Nephron (organoid): ENCODE measurements around the gene PCED1B.
A peak's percentile ranks its signal among the peaks of the same experiment; 100 is the strongest.

ENCODE experiments used
- H3K27ac Mint-ChIP-seq, 3 experiments: 2 replicates each; pipeline ENCODE4 v1.8.0; 2020; ENCODE audit warnings: mixed read lengths in 3 of 3, mild to moderate bottlenecking in 2 of 3, moderate library complexity in 1 of 3
- H3K27me3 Mint-ChIP-seq: 2 replicates; pipeline ENCODE4 v1.8.0; 2021; ENCODE audit warnings: low read depth, mild to moderate bottlenecking, moderate library complexity, mixed read lengths
- H3K36me3 Mint-ChIP-seq: 2 replicates; pipeline ENCODE4 v1.8.0; 2020; ENCODE audit warnings: low read depth, mixed read lengths
- H3K4me1 Mint-ChIP-seq: 2 replicates; pipeline ENCODE4 v1.8.0; 2020; ENCODE audit warnings: mixed read lengths
- H3K4me3 Mint-ChIP-seq, 3 experiments: 2 replicates each; pipeline ENCODE4 v1.8.0; 2020; ENCODE audit warnings: mild to moderate bottlenecking in 3 of 3, mixed read lengths in 3 of 3, moderate library complexity in 2 of 3
- H3K9me3 Mint-ChIP-seq: 2 replicates; pipeline ENCODE4 v1.8.0; 2020; ENCODE audit warnings: mixed read lengths
- CTCF ChIP-seq, 3 experiments: fragments of 200-600 bp; sonication (generic); IDR thresholded peaks; one replicate each; pipeline ENCODE4 v1.5.0; 2021; ENCODE audit warnings: antibody characterized with exemption in 3 of 3; ENCODE audit not compliant: unreplicated experiment in 3 of 3

PCED1B gene

DNA sequence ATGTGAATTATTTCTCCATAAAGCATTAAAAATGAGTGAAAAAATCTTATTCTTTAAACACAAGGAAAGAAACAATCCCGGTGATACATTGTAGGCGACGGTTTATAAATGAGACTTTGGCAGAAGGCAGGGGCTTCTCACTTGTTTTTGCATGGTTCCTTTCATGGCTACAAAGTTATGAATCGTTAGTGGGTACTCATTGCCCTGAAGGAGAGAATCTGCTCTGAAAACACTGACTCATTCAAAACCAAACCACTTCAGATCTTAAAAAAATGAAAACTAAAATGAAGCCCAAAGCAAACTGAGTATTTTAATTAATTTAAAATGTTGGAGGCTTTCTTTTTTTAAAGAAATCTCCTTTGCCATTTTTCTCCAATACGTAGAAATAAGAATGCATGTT is 41.7 kb downstream of the PCED1B start:
- TF ChIP-seq CTCF (IDR thresholded peaks at IDR 0.05; ENCODE audit: unreplicated experiment in 3 of 3), result no peak
- Mint-ChIP-seq H3K9me3 (no peaks in the 10 kb centered on the region), H3K27me3 (no peaks in the 10 kb centered on the region), H3K4me1 (peaks cover 20% of the 10 kb centered on the region), H3K36me3 (no peaks in the 10 kb centered on the region), H3K27ac (peak overlapping the region; percentile 28 to 76 (median 66)), H3K4me3 (no peak overlapping the region)

- Mint-ChIP-seq H3K36me3 (no peaks in the 10 kb centered on the region), H3K4me3 (no peak overlapping the region), H3K27ac (peak overlapping the region; percentile 41 to 82 (median 76)), H3K27me3 (no peaks in the 10 kb centered on the region), H3K4me1 (peaks cover 20% of the 10 kb centered on the region), H3K9me3 (no peaks in the 10 kb centered on the region)
- TF ChIP-seq CTCF (IDR thresholded peaks at IDR 0.05; ENCODE audit: unreplicated experiment in 3 of 3), result no peak
Observed at GRCh38 chr12:47122602-47123001, 43.2 kb downstream of the PCED1B start.

DNA sequence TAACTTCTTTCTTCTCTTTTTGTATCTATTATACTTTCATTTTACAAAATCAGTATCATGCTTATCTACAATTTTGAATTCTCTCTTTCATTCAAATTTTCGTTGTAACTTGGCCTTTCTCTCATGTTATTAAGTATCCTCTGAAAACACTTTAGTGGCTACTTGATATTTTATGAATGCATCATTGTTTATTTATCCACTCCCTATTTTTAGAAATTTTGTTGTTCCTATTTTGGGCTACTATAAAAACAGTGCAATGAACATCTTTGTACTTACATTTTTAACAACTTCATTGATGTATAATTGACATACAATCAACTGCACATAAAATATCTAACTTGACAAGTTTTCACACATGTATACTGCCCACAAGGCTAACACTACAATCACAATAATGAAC is 44.3 kb downstream of the PCED1B start:
- peaks cover 20% of the 10 kb centered on the region for H3K4me1 Mint-ChIP-seq
- no peaks in the 10 kb centered on the region for H3K27me3 Mint-ChIP-seq

GRCh38 chr12:47124451-47124850 is 45.0 kb downstream of the PCED1B start:
- H3K36me3 Mint-ChIP-seq, result no peaks in the 10 kb centered on the region
- no peak for TF ChIP-seq CTCF (IDR thresholded peaks at IDR 0.05; ENCODE audit: unreplicated experiment in 3 of 3)
- H3K4me3 Mint-ChIP-seq, result no peak overlapping the region
- peaks cover 20% of the 10 kb centered on the region for H3K4me1 Mint-ChIP-seq
- H3K27me3 Mint-ChIP-seq, result no peaks in the 10 kb centered on the region
- no peak overlapping the region for H3K27ac Mint-ChIP-seq
- H3K9me3 Mint-ChIP-seq, result no peaks in the 10 kb centered on the region

More for the DNA sequence above, 44.3 kb downstream of the PCED1B start:
- Mint-ChIP-seq H3K4me3 (no peak overlapping the region), H3K27ac (peak overlapping the region in 2 of 3 experiments; percentile 16 to 76), H3K36me3 (no peaks in the 10 kb centered on the region), H3K9me3 (no peaks in the 10 kb centered on the region)
- TF ChIP-seq CTCF (IDR thresholded peaks at IDR 0.05; ENCODE audit: unreplicated experiment in 3 of 3), result no peak

- H3K27ac Mint-ChIP-seq, result no peak overlapping the region
- no peaks in the 10 kb centered on the region for H3K9me3 Mint-ChIP-seq
- H3K4me3 Mint-ChIP-seq, result no peak overlapping the region
- peaks cover 3% of the 10 kb centered on the region for H3K27me3 Mint-ChIP-seq
- TF ChIP-seq CTCF (IDR thresholded peaks at IDR 0.05; ENCODE audit: unreplicated experiment in 3 of 3), result no peak
- no peaks in the 10 kb centered on the region for H3K36me3 Mint-ChIP-seq
- peaks cover 20% of the 10 kb centered on the region for H3K4me1 Mint-ChIP-seq
Observed at GRCh38 chr12:47126246-47126645, 46.8 kb downstream of the PCED1B start.

- no peaks in the 10 kb centered on the region for H3K36me3 Mint-ChIP-seq
- no peaks in the 10 kb centered on the region for H3K4me1 Mint-ChIP-seq
- TF ChIP-seq CTCF (IDR thresholded peaks at IDR 0.05; ENCODE audit: unreplicated experiment in 3 of 3), result no peak
- peaks cover 4% of the 10 kb centered on the region for H3K27me3 Mint-ChIP-seq
- no peaks in the 10 kb centered on the region for H3K9me3 Mint-ChIP-seq
- no peak overlapping the region for H3K27ac Mint-ChIP-seq
- H3K4me3 Mint-ChIP-seq, result no peak overlapping the region
Observed at GRCh38 chr12:47131011-47131410, 51.6 kb downstream of the PCED1B start.
